OCI-M2 (cell line): ENCODE measurements around the gene GRAMD2A.
"Not testable (repeated sequence)": the region's sequence is repeated elsewhere in the genome, so short reads cannot be mapped to it uniquely, and the experiment has no call there.

Experiments used
- DNase-seq: peaks from one replicate; lab custom pipeline; 2025; ENCODE audit not compliant: unreplicated experiment; lab: John Stamatoyannopoulos, UW

The GRAMD2A gene

GRCh38 chr15:72189250-72189902 is 8.2 kb downstream of the GRAMD2A start:
- DNase-seq: no peak

- DNase-seq: no peak
Observed at GRCh38 chr15:72184165-72184811, 13.3 kb downstream of the GRAMD2A start.

GRCh38 chr15:72183781-72184164 is 13.8 kb downstream of the GRAMD2A start:
- DNase-seq: no peak

GRCh38 chr15:72182673-72183072 is 14.9 kb downstream of the GRAMD2A start:
- DNase-seq: no peak

- no peak for DNase-seq
Observed at GRCh38 chr15:72182244-72182643, 15.3 kb downstream of the GRAMD2A start.

GRCh38 chr15:72180761-72181324 is 16.7 kb downstream of the GRAMD2A start:
- no peak for DNase-seq

GRCh38 chr15:72179950-72180581 is 17.5 kb downstream of the GRAMD2A start:
- DNase-seq: no peak

- no peak for DNase-seq
Observed at GRCh38 chr15:72178976-72179585, 18.5 kb downstream of the GRAMD2A start.

- no peak for DNase-seq
Observed at GRCh38 chr15:72176743-72177142, 20.8 kb downstream of the GRAMD2A start.

- DNase-seq: no peak
Observed at GRCh38 chr15:72176159-72176558, 21.4 kb downstream of the GRAMD2A start.

GRCh38 chr15:72175186-72176044 is 22.2 kb downstream of the GRAMD2A start:
- no peak for DNase-seq

- DNase-seq: no peak
Observed at GRCh38 chr15:72174551-72175165, 22.9 kb downstream of the GRAMD2A start.

GRCh38 chr15:72173864-72174550 is 23.6 kb downstream of the GRAMD2A start:
- no peak for DNase-seq

- no peak for DNase-seq
Observed at GRCh38 chr15:72173401-72173800, 24.2 kb downstream of the GRAMD2A start.

GRCh38 chr15:72172796-72173195 is 24.8 kb downstream of the GRAMD2A start:
- no peak for DNase-seq

GRCh38 chr15:72171978-72172377 is 25.6 kb downstream of the GRAMD2A start:
- DNase-seq: not testable (repeated sequence)

- DNase-seq: no peak
Observed at GRCh38 chr15:72170691-72171090, 26.9 kb downstream of the GRAMD2A start.

- DNase-seq: no peak
Observed at GRCh38 chr15:72169921-72170611, 27.5 kb downstream of the GRAMD2A start.
